Measurements from ENCODE around the gene SNX9.

SNX9 gene

DNA sequence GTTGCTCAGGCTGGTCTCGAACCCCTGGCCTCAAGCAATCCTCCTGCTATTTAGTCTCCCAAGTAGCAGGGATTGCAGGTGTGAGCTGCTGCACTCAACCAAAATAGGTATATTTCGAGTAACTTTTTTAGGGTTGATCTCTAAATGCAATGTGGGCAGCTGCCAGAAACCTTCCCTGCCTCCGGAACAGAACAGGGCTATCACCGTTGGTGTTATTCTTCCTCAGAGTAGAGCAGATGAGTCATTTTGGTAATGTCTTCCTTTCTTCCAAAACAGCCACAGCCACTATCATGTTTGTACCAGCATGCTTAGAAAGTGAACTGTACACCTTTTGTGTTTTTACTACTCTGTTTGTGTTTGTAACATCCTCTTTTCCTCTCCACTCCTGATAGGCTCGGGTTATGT is 44.1 kb downstream of the SNX9 start:
- no peak for TF ChIP-seq POLR2A (IDR thresholded peaks at IDR 0.05; ENCODE audit: low read length)
- no peak for TF ChIP-seq GATA1 (IDR thresholded peaks at IDR 0.05; ENCODE audit: low read depth, low read length)
- DNase-seq = peak in 1 of 2 experiments; percentile 20

DNA sequence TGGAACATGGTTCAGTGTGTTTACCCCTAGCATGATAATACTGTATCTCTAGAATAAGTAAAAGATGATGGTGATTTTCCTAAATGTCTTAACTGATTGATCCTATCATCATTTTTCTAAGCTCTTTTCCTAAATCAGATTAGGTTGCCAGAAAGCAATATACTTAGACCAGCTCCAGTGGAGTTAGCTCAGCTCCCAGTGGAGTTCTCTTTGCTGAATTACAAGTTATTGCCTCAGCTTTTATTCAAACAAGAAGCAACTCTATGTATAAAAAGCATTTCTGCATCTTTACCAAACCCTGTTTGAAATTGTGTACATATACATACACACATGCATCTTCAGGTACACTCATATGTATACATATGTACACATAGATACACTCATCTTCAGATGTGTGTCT is 44.9 kb downstream of the SNX9 start:
- TF ChIP-seq POLR2A (IDR thresholded peaks at IDR 0.05; ENCODE audit: low read length) (no peak), GATA1 (IDR thresholded peaks at IDR 0.05; ENCODE audit: low read depth, low read length) (no peak)
- peak in 1 of 2 experiments; percentile 32 for DNase-seq

DNA sequence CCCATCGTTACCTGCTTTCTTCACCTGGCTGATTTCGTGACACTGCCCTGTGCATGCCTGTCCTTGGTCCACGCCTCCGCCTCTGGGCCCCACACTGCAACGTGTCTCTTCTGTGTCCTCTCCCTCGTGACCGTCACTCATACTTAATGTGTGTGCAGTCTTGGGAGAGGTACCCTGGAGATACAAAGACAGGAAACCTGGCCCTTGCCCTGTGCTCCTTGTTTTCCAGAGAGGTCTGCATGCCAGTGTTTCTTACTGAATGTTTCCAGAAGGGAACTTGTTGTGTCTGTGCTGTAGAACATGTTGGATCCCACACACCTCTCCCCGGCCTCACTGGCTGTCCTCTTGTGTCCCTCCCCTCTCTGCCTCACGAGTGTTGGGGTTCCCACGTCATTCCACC is 45.8 kb downstream of the SNX9 start:
- no peak for TF ChIP-seq GATA1 (IDR thresholded peaks at IDR 0.05; ENCODE audit: low read depth, low read length)
- TF ChIP-seq POLR2A (IDR thresholded peaks at IDR 0.05; ENCODE audit: low read length) = no peak
- DNase-seq = no peak

DNA sequence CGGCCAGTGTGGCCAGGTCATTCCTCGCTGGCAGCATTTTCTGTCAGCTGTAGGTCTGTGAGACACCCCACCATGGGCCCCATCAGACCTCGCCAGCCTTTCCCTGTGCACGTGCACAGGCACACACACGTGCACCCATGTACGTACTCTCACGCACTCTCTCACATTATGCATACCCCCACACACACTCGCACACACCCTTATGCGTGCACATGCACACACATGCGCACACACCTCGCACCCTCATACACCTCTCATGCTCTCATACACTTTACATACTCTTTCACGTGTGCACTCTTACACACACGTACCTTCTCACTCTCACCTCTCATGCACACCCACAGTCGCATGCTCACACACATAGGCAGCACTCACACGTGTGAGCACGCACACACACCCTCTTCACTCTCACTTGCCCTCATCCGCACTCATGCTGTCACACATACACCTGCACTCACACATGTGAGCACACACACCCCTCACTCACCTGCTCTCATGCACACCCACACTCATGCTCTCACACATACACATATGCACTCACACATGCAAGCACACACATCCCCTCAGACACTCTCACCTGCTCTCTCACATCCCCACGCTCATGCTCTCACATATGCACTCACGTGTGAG is 46.7 kb downstream of the SNX9 start:
- no peak for DNase-seq
- TF ChIP-seq GATA1 (IDR thresholded peaks at IDR 0.05; ENCODE audit: low read depth, low read length) (no peak), POLR2A (IDR thresholded peaks at IDR 0.05; ENCODE audit: low read length) (no peak)

DNA sequence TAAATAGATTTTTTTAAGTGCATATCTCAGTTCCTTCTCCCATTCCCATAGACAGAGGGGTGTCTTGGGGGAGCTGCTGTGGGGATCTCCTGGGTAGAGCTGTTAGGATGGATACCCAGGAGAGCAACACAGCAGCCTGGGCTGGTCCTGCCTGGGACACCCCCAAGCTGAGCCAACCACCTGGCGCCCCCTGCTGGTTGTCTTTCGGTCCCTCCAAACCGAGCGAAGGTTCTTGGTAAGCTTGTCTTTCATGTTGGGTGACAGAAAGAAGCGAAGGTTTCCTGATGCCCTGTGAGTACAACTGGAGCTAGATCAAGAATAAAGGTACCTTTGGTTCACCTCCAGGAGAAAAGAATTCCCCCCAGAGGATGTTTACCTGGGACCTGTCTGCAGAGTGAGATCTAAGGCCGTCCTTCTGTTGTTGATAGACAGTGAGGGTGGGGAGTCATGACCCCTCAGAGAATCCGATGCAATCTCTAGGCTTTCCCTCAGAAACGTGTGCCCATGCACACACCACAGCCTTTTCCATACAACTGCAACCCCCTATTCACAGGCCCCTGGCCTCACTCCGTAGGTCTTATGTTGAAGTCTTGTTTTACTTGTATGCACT is 50.8 kb downstream of the SNX9 start:
- peak; percentile 85 to 92 for DNase-seq

DNA sequence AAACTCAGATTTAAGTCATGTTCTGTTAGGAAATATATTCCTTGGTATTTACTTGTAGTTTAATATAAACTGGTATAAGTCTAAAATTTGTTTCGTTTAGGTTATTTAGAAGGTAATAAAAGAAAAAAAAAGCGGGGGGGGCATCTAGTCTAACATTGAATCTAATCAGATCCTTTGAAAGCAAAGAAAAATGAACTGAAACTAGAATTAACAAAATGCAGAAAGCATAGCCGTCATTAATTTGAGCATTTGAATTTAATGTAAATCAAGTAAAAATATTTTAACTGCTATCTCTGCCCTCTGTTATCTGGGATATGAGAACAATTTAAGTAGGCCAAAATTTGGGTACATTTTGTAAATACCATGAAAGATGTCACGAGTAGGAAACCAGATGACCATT is 54.1 kb downstream of the SNX9 start:
- no peak for TF ChIP-seq POLR2A (IDR thresholded peaks at IDR 0.05; ENCODE audit: low read length)
- TF ChIP-seq GATA1 (IDR thresholded peaks at IDR 0.05; ENCODE audit: low read depth, low read length) = no peak
- DNase-seq = no peak

More for the DNA sequence above, 50.8 kb downstream of the SNX9 start:
- no peak for TF ChIP-seq GATA1 (IDR thresholded peaks at IDR 0.05; ENCODE audit: low read depth, low read length)
- TF ChIP-seq POLR2A (IDR thresholded peaks at IDR 0.05; ENCODE audit: low read length) = no peak

DNA sequence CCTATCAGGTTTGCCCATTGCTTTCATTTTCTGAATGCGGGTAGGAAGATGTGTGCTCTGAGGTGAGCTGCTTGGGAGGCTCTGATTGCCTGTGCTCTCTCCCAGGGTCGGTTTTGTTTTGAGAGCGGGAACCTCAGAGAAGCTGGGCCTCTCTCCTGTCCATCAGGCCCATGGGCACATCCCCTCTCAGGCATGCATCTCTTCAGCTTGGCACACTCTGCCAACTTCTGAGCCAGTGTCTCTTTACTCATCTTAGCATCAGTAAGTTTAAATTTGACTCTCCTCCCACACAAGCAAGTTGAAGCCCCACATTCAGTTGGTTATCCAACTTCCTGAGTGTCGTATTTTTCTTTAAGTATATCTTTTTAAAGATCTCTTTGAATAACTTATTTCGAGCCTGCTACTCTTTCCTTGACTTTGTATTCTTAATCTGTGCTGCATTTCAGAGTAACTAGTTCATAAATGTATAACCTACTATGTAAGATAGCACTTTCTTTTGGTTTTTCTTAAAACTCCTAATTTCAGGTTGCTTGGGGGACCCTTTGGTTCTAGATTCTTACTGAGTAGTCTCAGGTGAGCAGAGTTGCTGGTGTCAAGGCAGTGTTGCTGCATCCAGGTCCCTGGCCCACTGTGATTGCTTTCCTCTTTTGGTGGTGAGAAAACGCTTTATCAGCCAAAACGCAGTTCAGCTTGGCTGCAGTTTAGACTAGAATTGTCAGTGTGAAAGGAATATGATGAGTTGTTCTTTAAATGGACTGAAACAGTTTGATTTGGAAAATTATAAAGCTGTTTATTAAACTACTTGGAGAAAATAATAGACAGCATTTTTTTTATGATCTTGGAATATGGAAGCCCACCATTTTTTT is 54.8 kb downstream of the SNX9 start:
- TF ChIP-seq GATA1 (IDR thresholded peaks at IDR 0.05; ENCODE audit: low read depth, low read length) = no peak
- no peak for TF ChIP-seq POLR2A (IDR thresholded peaks at IDR 0.05; ENCODE audit: low read length)
- no peak for DNase-seq

DNA sequence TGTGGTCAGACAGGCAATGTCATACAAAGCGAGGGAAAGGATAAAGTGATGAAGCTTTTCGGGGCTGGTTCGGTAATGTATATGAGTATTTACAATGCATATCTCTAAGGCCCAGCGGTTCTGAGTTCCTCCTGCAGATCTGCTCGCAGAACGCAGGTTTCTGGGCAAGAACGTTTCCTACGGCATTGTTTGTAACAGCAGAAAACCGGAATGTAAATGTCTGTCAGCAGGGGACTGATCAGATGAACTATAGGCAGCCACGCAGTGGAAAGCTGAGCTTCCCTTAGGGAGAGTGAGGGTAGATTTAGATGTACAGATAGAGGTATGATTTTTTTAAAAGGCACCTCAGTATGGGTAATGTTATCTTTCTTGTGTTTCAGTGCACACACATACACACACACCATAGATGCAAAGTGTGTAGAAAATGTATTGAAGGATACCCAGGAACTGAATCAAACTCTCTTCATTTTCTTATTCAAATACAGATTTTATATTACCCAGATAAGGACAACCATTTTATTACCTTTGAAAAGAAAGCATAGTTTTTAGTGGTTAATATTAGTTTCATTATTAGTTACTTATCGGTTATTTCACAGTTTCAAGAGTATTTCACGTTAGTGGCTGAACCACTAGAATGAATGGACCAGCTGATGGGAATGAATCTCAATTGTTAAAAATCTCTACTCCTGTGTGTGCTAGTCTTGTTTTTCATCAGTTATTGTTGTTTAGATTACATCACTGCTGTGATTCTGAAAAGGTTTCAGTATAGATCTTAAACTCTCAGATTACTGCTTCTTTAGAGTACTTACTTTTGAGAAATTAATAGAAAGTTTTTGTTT is 56.2 kb downstream of the SNX9 start:
- TF ChIP-seq GATA1 (IDR thresholded peaks at IDR 0.05; ENCODE audit: low read depth, low read length) = no peak
- TF ChIP-seq POLR2A (IDR thresholded peaks at IDR 0.05; ENCODE audit: low read length) = no peak
- DNase-seq = no peak

DNA sequence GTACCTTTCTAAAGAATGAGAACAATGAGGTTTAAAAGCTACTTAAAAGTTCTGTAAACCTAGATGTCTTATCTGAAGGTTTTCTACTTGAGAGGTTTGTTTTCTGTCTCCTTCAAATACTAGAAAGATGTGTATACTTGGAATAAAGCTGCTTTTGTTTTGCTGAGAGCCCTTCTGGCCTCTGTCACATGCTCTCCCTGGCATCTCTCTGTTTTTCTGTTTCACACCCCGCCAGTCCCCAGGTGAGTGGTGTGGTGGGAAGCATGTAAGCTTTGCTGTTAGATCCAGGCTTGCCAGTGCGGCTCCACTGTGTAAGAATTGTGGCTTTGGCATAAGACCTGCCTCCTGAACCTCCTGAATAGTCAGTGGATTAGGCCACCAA is 56.8 kb downstream of the SNX9 start:
- no peak for TF ChIP-seq POLR2A (IDR thresholded peaks at IDR 0.05; ENCODE audit: low read length)
- TF ChIP-seq GATA1 (IDR thresholded peaks at IDR 0.05; ENCODE audit: low read depth, low read length) = no peak
- DNase-seq = no peak

DNA sequence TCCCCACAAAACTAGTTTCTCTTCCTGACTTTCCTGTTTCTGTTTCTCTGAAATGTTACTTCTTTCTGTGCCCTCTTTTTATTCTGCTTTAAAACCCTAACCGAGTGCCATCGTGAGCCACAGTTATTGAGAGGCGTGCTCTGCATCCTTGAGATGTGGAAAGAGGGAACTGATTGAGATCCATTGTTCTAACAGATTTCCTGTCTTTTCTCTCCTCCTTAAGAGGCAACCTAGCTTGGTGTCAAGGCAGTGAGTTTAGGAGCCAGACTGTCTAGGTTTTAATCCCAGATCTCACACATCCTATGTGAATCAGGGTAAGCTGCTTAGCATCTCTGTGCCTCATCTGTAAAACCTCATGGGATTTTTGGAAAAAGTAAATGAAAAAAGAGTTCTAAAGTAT is 57.5 kb downstream of the SNX9 start:
- no peak for DNase-seq

DNA sequence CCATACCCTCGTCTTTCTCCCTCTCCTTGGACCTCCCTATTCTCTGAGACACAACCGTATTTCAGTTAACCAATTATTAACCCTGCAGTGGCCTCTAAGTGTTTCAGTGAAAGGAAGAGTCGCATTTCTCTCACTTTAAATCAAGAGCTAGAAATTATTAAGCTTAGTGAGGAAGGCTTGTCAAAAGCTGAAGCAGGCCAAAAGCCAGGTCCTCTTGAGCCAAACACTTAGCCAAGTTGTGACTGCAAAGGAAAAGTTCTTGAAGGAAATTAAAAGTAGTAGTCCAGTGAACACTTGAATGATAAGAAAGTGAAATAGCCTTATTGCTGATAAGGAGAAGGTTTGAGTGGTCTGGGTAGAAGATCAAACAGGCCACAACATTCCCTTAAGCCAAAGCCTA is 58.3 kb downstream of the SNX9 start:
- DNase-seq = no peak
- TF ChIP-seq POLR2A (IDR thresholded peaks at IDR 0.05; ENCODE audit: low read length) (no peak), GATA1 (IDR thresholded peaks at IDR 0.05; ENCODE audit: low read depth, low read length) (no peak)

More for the DNA sequence above, 57.5 kb downstream of the SNX9 start:
- no peak for TF ChIP-seq POLR2A (IDR thresholded peaks at IDR 0.05; ENCODE audit: low read length)
- TF ChIP-seq GATA1 (IDR thresholded peaks at IDR 0.05; ENCODE audit: low read depth, low read length) = no peak

DNA sequence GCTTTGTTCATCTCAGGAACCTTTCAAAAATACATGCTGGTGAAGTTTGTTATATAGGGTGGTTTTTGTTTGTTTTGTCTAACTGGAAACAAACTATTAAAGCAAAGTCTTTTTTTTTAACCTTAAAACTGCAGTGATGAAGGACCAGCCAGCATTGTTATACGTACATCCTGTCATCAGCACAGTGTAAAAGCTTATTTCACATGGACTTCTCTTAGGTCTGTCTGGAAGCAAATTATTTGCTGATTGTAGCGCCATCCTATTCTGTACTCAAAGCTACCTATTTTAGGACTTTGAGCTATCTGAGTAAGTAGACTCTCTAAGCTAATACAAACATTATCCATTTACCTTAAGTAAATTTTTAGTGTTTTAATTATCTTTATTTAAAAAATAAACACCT is 61.7 kb downstream of the SNX9 start:
- no peak for DNase-seq

DNA sequence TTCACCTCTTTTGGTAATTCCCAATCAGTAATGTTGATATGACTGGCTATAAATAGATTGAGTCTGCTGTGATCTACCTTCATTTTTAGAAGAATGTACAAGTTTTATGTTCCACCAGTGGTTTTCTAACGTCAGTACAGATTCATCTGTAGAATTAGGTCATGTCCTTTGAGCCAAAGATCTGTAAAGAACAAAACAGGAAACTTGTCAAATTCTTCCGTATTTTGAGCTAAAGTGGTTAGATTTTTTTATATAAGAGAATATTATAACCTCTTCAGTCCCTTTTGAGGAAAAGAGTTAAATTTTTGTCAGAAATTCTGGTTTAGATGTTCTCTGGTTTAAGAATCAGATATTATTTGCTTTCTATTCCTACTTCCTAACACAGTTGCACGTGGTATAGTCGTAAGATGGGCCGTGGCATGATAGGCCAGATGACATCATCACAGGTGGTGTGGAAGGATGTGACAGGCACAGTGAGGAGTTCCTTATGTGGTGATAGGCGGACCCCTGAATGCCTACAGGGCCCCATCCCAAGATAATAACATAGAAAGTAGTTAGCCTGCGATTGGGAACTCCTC is 62.3 kb downstream of the SNX9 start:
- peak in 1 of 2 experiments; percentile 59 for DNase-seq
- no peak for TF ChIP-seq GATA1 (IDR thresholded peaks at IDR 0.05; ENCODE audit: low read depth, low read length)
- no peak for TF ChIP-seq POLR2A (IDR thresholded peaks at IDR 0.05; ENCODE audit: low read length)

More for the DNA sequence above, 61.7 kb downstream of the SNX9 start:
- no peak for TF ChIP-seq POLR2A (IDR thresholded peaks at IDR 0.05; ENCODE audit: low read length)
- TF ChIP-seq GATA1 (IDR thresholded peaks at IDR 0.05; ENCODE audit: low read depth, low read length) = no peak
